Measurements from ENCODE around the gene TMEM52. TPM values are rescaled to one million over a fixed set of nuclear protein-coding genes. Genes with fewer than 3 reads are reported as not detected.

TMEM52 gene
- total RNA-seq, 4 donors from 2014 or later, result 2.9 to 6.4 (median 4.1) TPM

DNA sequence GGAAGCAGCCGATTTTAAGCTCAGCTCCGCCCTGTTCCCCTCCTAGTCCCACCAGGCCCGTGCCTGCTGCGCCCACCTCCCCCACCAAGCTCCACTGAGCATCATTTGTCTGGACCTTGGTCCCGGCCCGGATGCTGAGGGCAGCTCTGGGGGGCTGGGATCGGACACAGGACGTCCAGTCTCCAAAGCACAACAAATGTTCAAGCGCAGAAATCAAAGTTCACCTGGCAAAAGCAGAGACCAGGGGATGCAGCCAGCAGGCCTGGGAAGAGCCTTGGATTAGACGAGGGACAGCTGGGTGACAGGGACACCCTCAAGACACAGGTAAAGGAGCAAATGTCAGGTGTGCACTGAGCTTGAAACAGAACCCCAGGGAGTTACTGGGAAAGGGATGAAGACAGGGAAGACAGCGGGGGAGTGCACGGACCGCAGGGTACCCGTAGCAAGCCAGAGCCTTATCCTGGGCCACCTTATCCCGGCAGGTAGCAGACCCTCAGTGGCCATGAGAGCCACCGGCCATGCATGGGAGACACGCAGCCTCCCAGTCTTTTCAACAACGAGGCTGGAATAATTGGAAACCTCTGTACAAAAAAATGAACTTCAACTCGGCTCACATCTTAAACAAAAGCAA lies 22.2 kb upstream of the TMEM52 start:
- no peak for DNase-seq (ENCODE audit: low spot score in 2 of 2)
- WGBS, 2 donors, result 68 to 74% methylated on average over 19 of the region's 19 CpGs
- no peak overlapping the region for H3K4me3 ChIP-seq (ENCODE audit: low read depth, poor library complexity, severe bottlenecking)
- intact Hi-C loops (cut with DNase I; ENCODE audit: low total_unique reads), result no loop called here
- TF ChIP-seq POLR2A (IDR thresholded peaks at IDR 0.05), result no peak
- TF ChIP-seq CTCF (IDR thresholded peaks at IDR 0.05), result no peak

DNA sequence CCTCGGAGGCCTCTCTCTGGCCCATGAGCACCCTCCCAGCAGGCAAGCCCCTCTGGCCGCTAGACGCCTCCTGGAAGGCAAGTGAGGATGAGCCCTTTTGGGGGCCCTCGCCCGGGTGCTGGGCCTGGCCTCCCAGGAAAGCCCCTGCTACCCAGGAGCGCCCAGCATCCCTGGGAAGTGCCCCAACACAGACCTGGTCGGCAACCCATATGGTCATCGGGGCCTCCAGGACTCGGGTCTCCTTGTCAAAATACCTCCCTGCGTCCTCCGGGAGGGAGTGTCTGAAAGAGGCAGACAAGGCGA lies 21.0 kb upstream of the TMEM52 start:
- H3K4me3 ChIP-seq (ENCODE audit: low read depth, poor library complexity, severe bottlenecking), result no peak overlapping the region
- no peak for DNase-seq (ENCODE audit: low spot score in 2 of 2)
- intact Hi-C loops (cut with DNase I; ENCODE audit: low total_unique reads), result no loop called here
- TF ChIP-seq POLR2A (IDR thresholded peaks at IDR 0.05) (no peak), CTCF (IDR thresholded peaks at IDR 0.05) (no peak)
- WGBS, 2 donors, result 87 to 92% methylated on average over 7 to 12 of the region's 12 CpGs

DNA sequence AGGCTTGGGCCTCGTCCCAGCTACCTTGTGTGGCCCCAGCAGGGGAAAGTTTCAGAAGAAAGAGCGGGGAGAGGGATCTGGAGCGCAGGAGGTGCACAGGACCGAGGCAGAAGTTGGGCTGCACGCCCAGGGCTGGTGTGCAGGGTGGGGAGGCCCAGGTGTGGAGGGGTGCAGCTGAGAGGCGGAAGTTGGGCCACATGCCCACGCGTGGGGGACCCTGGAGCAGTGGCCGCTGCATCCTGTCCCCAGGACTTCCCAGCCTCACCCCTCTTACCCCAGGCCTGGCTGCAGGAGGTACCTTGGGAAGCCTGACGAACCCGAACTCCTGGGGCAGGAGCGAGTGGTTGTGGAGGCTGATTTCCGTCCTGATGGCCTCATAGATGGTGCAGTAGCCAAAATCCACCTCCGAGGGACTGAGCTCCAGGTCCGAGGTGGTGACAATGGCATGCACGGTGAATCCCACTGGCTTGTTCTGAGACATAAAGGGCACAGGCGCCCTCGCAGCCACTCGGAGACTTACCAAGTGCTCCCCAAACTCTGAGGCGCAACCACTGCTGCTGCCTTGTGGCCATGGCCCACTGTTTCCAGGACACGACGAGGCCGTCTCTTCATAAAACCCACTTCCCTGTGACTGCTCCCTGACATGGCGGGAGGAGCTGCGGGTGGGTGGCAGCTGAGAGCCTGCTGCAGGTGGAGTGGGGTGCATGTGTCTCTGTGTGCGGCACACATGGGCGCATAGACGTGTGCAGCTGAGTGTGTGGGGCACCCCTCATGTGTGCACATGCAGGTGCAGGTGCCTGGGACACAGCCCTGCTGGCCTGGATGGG lies 20.4 kb upstream of the TMEM52 start:
- TF ChIP-seq POLR2A (IDR thresholded peaks at IDR 0.05) (no peak), CTCF (IDR thresholded peaks at IDR 0.05) (no peak)
- H3K4me3 ChIP-seq (ENCODE audit: low read depth, poor library complexity, severe bottlenecking), result no peak overlapping the region
- WGBS, 2 donors, result 88 to 90% methylated on average over 22 to 26 of the region's 28 CpGs
- intact Hi-C loops (cut with DNase I; ENCODE audit: low total_unique reads), result no loop called here
- no peak for DNase-seq (ENCODE audit: low spot score in 2 of 2)

GRCh38 chr1:1938613-1939295 lies 19.7 kb upstream of the TMEM52 start:
- no peak for DNase-seq (ENCODE audit: low spot score in 2 of 2)
- 82 to 85% methylated on average over 22 to 24 of the region's 24 CpGs for WGBS, 2 donors
- intact Hi-C loops (cut with DNase I; ENCODE audit: low total_unique reads), result no loop called here
- no peak overlapping the region for H3K4me3 ChIP-seq (ENCODE audit: low read depth, poor library complexity, severe bottlenecking)
- no peak for TF ChIP-seq CTCF (IDR thresholded peaks at IDR 0.05)
- no peak for TF ChIP-seq POLR2A (IDR thresholded peaks at IDR 0.05)

DNA sequence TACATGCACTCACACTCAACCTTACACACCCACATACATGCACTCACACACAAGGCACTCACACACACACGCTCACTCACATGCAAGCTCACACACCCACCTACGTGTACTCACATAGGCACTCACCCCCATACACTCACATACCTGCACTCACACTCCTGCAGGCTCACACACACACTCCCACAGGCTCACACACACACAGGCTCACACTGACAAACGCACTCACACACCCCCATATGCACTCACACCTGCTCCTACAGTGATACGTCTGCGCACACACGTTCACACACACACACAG lies 19.1 kb upstream of the TMEM52 start:
- 71 to 77% methylated on average over 6 of the region's 6 CpGs for WGBS, 2 donors
- intact Hi-C loops (cut with DNase I; ENCODE audit: low total_unique reads), result no loop called here

More for the DNA sequence above, 19.1 kb upstream of the TMEM52 start:
- TF ChIP-seq POLR2A (IDR thresholded peaks at IDR 0.05), result no peak
- TF ChIP-seq CTCF (IDR thresholded peaks at IDR 0.05), result no peak
- DNase-seq (ENCODE audit: low spot score in 2 of 2), result no peak
- no peak overlapping the region for H3K4me3 ChIP-seq (ENCODE audit: low read depth, poor library complexity, severe bottlenecking)
